DND-41 (cell line): ENCODE data around the gene TELO2.

Source experiments
- CTCF ChIP-seq: IDR thresholded peaks from 2 replicates; pipeline ENCODE4 v1.5.1; 2012; ENCODE audit warnings: borderline replicate concordance, low read length, moderate library complexity, mild to moderate bottlenecking; ENCODE audit not compliant: poor library complexity, severe bottlenecking; ENCODE audit errors: extremely low read depth
- EZH2 ChIP-seq: IDR thresholded peaks from 3 replicates; pipeline ENCODE4 v1.6.1; 2012; ENCODE audit warnings: borderline replicate concordance, low read depth, mild to moderate bottlenecking, moderate library complexity, low read length, inconsistent platforms; ENCODE audit not compliant: severe bottlenecking

DNA sequence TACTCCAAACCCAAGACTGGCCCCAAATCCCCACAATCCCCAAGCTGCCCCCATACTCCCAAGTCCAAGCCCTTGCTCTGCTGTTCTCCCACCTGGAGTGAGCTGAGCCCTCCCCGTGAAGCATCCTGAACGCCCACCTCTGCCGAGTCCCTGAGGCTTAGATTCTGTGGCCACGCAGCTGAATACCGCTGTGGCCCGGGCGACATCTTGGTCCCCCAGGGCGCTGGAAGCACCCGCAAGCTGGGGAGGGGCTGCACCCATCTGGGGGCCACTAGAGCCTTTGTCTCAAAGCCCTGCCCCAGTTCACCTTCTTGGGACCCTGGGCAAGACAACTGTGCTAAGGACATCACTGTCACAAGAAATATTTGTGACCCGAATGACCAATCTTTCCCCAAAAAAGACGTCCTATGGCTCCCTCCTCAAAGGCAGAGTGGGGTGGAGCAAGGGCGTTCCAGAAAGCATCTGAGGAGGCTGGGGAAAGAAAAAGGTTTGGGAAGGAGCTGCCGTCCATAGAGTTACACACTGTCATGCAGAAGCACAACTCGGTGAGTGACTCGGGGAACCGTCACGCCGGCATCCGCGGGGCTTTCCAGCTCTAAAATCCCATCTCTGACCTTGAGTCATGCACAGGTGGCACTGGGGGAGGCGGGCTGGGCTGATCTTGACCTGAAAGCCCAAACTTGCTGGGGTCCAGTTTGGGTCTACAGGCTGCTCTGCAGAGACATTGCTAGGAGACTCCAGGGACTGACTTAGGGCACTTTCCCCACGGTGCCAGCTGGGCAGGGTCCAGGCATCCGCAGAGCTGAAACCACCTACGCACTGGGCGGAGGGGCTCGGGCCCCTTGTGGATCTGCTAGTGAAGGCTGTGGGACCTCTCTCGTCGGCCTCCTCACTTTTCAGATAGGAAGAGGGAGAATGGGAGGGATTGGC lies 11.0 kb upstream of the TELO2 start:
- TF ChIP-seq CTCF: no peak
- TF ChIP-seq EZH2: no peak
